ENCODE measurements around the gene CENPN. TPM values are rescaled to one million over a fixed set of nuclear protein-coding genes. Genes with fewer than 3 reads are reported as not detected.

The CENPN gene
- total RNA-seq, 1 experiment from 2014 or later, result 68.9 TPM

GRCh38 chr16:80989801-80990200 lies 17.2 kb upstream of the CENPN start:
- H4K20me1 ChIP-seq (ENCODE audit: insufficient read depth), result no peaks in the 10 kb centered on the region; the same call in 1 of the 2 replicates
- H3K4me1 ChIP-seq (replicated peaks; ENCODE audit: insufficient read depth), result peaks cover 14% of the 10 kb centered on the region; the same call in 1 of the 2 replicates
- no peak for DNase-seq
- no TSS peak for BruUV-seq (replicated peaks)
- ChIA-PET CTCF (no interaction called here), POLR2A (ENCODE audit: unreplicated experiment) (no interaction called here)
- H3K9me2 ChIP-seq (ENCODE audit: insufficient read depth), result no peaks in the 10 kb centered on the region
- no peak overlapping the region for H3K27ac ChIP-seq
- H2AFZ ChIP-seq, result no peak overlapping the region
- TF ChIP-seq CTCF (conservative IDR thresholded peaks at IDR 0.05), result no peak
- TF ChIP-seq EZH2 (IDR thresholded peaks at IDR 0.05; ENCODE audit: low read depth), result no peak
- H3K36me3 ChIP-seq (ENCODE audit: low read depth), result peaks cover 7% of the 10 kb centered on the region; the same call in 1 of the 2 replicates
- no peaks in the 10 kb centered on the region; the same call in 1 of the 2 replicates for H3F3A ChIP-seq (ENCODE audit: insufficient read depth, low read depth)
- intact Hi-C loops (cut with micrococcal nuclease; ENCODE audit: unreplicated experiment), result loop anchor here (5.0 kb wide), 1 partner anchor 58 kb away; no protein-coding TSS in a partner anchor
- no peaks in the 10 kb centered on the region for H3K27me3 ChIP-seq (ENCODE audit: insufficient read depth, low read depth)
- no peak overlapping the region for H3K4me3 ChIP-seq
- peaks cover 66% of the 10 kb centered on the region for H3K79me2 ChIP-seq (ENCODE audit: low read depth)
- H3K9me3 ChIP-seq (ENCODE audit: insufficient read depth, low read depth), result no peaks in the 10 kb centered on the region
- no peak overlapping the region for H3K4me2 ChIP-seq

DNA sequence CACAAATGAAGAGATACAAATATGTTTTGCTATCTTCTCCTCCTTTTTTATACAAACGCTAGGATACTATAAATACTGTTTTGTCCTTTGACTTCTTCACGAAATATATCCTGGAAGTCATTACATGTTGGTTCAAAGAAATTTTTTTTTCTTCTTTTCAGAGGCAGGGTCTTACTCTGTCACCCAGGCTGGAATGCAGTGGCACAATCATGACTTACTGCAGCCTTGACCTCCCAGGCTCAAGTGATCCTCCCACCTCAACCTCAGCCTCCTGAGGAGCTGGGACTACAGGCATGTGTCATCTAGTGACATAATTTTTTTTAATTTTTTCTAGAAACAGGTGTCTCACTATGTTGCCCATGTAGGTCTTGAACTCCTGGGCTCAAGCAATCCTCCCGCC lies 16.4 kb upstream of the CENPN start:
- peaks cover 18% of the 10 kb centered on the region; the same call in 1 of the 2 replicates for H3K4me1 ChIP-seq (replicated peaks; ENCODE audit: insufficient read depth)
- no peak for DNase-seq
- H3K4me3 ChIP-seq, result no peak overlapping the region
- H3K9me2 ChIP-seq (ENCODE audit: insufficient read depth), result no peaks in the 10 kb centered on the region
- no peak overlapping the region for H3K4me2 ChIP-seq
- TF ChIP-seq EZH2 (IDR thresholded peaks at IDR 0.05; ENCODE audit: low read depth) (no peak), CTCF (conservative IDR thresholded peaks at IDR 0.05) (no peak)
- peaks cover 7% of the 10 kb centered on the region; the same call in 1 of the 2 replicates for H3K36me3 ChIP-seq (ENCODE audit: low read depth)
- no peaks in the 10 kb centered on the region for H3K9me3 ChIP-seq (ENCODE audit: insufficient read depth, low read depth)
- intact Hi-C loops (cut with micrococcal nuclease; ENCODE audit: unreplicated experiment), result loop anchor here (5.0 kb wide), 1 partner anchor 58 kb away; no protein-coding TSS in a partner anchor
- no peaks in the 10 kb centered on the region; the same call in 1 of the 2 replicates for H3F3A ChIP-seq (ENCODE audit: insufficient read depth, low read depth)
- peaks cover 70% of the 10 kb centered on the region for H3K79me2 ChIP-seq (ENCODE audit: low read depth)
- CTCF ChIA-PET, result interaction anchor here (0.5 to 0.6 kb wide), 2 partner anchors 15 to 81 kb away, joined by 3 to 4 read pairs; no protein-coding TSS in a partner anchor
- POLR2A ChIA-PET (ENCODE audit: unreplicated experiment), result no interaction called here
- H3K27ac ChIP-seq, result no peak overlapping the region
- BruUV-seq (replicated peaks), result no TSS peak
- H3K27me3 ChIP-seq (ENCODE audit: insufficient read depth, low read depth), result no peaks in the 10 kb centered on the region
- H2AFZ ChIP-seq, result no peak overlapping the region
- no peaks in the 10 kb centered on the region; the same call in 1 of the 2 replicates for H4K20me1 ChIP-seq (ENCODE audit: insufficient read depth)

GRCh38 chr16:80990978-80991377 lies 16.0 kb upstream of the CENPN start:
- peaks cover 18% of the 10 kb centered on the region; the same call in 1 of the 2 replicates for H3K4me1 ChIP-seq (replicated peaks; ENCODE audit: insufficient read depth)
- CTCF ChIA-PET, result interaction anchor here (0.5 to 0.6 kb wide), 3 partner anchors 14 to 721 kb away, joined by 3 to 4 read pairs (median 4); no protein-coding TSS in a partner anchor

More at GRCh38 chr16:80990978-80991377, 16.0 kb upstream of the CENPN start:
- intact Hi-C loops (cut with micrococcal nuclease; ENCODE audit: unreplicated experiment), result loop anchor here (5.0 kb wide), 1 partner anchor 59 kb away; no protein-coding TSS in a partner anchor
- Histone ChIP-seq H3K9me3 (ENCODE audit: insufficient read depth, low read depth) (no peaks in the 10 kb centered on the region), H3K4me3 (no peak overlapping the region), H3K4me2 (no peak overlapping the region), H3K27ac (no peak overlapping the region), H4K20me1 (ENCODE audit: insufficient read depth) (no peaks in the 10 kb centered on the region; the same call in 1 of the 2 replicates), H2AFZ (no peak overlapping the region), H3F3A (ENCODE audit: insufficient read depth, low read depth) (no peaks in the 10 kb centered on the region; the same call in 1 of the 2 replicates), H3K36me3 (ENCODE audit: low read depth) (peaks cover 7% of the 10 kb centered on the region; the same call in 1 of the 2 replicates), H3K27me3 (ENCODE audit: insufficient read depth, low read depth) (no peaks in the 10 kb centered on the region), H3K9me2 (ENCODE audit: insufficient read depth) (no peaks in the 10 kb centered on the region), H3K79me2 (ENCODE audit: low read depth) (peaks cover 74% of the 10 kb centered on the region)
- POLR2A ChIA-PET (ENCODE audit: unreplicated experiment), result no interaction called here
- DNase-seq, result no peak
- BruUV-seq (replicated peaks), result no TSS peak
- TF ChIP-seq CTCF (conservative IDR thresholded peaks at IDR 0.05) (no peak), EZH2 (IDR thresholded peaks at IDR 0.05; ENCODE audit: low read depth) (no peak)

All from PC-9 (cell line).